Measurements from ENCODE around the gene SMIM28.

DNA sequence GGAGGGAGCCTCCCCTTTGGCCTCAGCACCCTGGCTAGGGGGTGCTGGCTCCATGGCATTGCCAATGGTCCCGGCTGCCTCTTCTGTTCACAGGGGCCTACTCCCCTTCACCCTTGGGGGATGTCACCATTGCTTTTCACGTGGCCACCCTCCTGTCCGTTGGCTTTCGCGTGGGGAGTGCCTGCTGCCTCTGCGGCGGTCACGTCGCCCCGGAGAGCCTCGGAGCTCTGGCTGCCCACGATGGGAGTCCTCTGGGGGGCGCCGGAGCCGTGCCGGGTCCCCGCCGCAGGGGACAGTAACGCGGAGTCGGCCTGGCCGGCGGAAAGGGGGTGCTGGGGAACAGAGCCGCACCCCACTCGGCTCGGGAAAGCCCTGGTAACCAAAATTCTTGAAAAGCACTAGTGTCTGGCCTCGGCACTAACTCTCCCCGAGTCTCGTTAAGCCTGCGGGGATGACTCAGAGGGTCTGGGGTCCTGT lies 25.7 kb downstream of the SMIM28 start:
- no peak for TF ChIP-seq POLR2A (IDR thresholded peaks at IDR 0.05)
- TF ChIP-seq, protein P1, sequence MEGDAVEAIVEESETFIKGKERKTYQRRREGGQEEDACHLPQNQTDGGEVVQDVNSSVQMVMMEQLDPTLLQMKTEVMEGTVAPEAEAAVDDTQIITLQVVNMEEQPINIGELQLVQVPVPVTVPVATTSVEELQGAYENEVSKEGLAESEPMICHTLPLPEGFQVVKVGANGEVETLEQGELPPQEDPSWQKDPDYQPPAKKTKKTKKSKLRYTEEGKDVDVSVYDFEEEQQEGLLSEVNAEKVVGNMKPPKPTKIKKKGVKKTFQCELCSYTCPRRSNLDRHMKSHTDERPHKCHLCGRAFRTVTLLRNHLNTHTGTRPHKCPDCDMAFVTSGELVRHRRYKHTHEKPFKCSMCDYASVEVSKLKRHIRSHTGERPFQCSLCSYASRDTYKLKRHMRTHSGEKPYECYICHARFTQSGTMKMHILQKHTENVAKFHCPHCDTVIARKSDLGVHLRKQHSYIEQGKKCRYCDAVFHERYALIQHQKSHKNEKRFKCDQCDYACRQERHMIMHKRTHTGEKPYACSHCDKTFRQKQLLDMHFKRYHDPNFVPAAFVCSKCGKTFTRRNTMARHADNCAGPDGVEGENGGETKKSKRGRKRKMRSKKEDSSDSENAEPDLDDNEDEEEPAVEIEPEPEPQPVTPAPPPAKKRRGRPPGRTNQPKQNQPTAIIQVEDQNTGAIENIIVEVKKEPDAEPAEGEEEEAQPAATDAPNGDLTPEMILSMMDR (IDR thresholded peaks at IDR 0.05): peak in 2 of 6 experiments; percentile 8 to 28

Data from Peyer's patch (tissue), 4 donors.